Activated naive CD4-positive, alpha-beta T cell treated with anti-CD3 and anti-CD28 coated beads, Interleukin-2, amount 50 U/mL, for 72 hours (primary cell): ENCODE results near the gene MOGAT1. TPM values are rescaled to one million over a fixed set of nuclear protein-coding genes. Genes with fewer than 3 reads are reported as not detected.
"Not testable (repeated sequence)": the region's sequence is repeated elsewhere in the genome, so short reads cannot be mapped to it uniquely, and the experiment has no call there.

ENCODE experiments used
- ATAC-seq, 2 donors: fragments of 150-1000 bp; cut with Tn5 transposase; 2 replicates each; pipeline ENCODE4 v1.10.0; 2021; ENCODE audit warnings: mild to moderate bottlenecking in 2 of 2, moderate library complexity in 2 of 2
- DNase-seq, 2 donors: peaks; one replicate each; pipeline ENCODE4 v3.0.0; 2021 to 2022; ENCODE audit warnings: low spot score in 2 of 2
- H3K27ac Mint-ChIP-seq, 2 donors: one replicate each; pipeline ENCODE4 v1.8.0; 2022; ENCODE audit warnings: mild to moderate bottlenecking in 2 of 2, mixed read lengths in 2 of 2
- H3K36me3 Mint-ChIP-seq, 2 donors: one replicate each; pipeline ENCODE4 v1.8.0; 2022; ENCODE audit warnings: mixed read lengths in 2 of 2
- H3K9me3 Mint-ChIP-seq, 2 donors: one replicate each; pipeline ENCODE4 v1.8.0; 2022; ENCODE audit warnings: mixed read lengths in 2 of 2
- total RNA-seq, 2 donors: library from RNA; stranded (reverse); gene quantifications; one replicate each; pipeline ENCODE4 v1.2.3, GENCODE V29; 2022

The MOGAT1 gene
- total RNA-seq, 2 donors from 2014 or later, result not detected

- Mint-ChIP-seq H3K27ac (peak overlapping the region; percentile 99 to 100), H3K9me3 (no peaks in the 10 kb centered on the region), H3K36me3 (peaks cover 10 to 16% of the 10 kb centered on the region in 2 donors)
- peak in 1 of 2 donors; percentile 25 for ATAC-seq
- no peak for DNase-seq
Observed at GRCh38 chr2:222656526-222657446, 14.7 kb upstream of the MOGAT1 start.

- H3K27ac Mint-ChIP-seq, result no peak overlapping the region
- DNase-seq (no peak), ATAC-seq (no peak)
- H3K36me3 Mint-ChIP-seq, result peaks cover 0 to 8% of the 10 kb centered on the region in 2 donors
- H3K9me3 Mint-ChIP-seq, result no peaks in the 10 kb centered on the region
Observed at GRCh38 chr2:222663479-222663878, 8.0 kb upstream of the MOGAT1 start.

GRCh38 chr2:222668494-222669154 lies 2.8 kb upstream of the MOGAT1 start:
- Mint-ChIP-seq H3K27ac (no peak overlapping the region), H3K36me3 (peaks cover 0 to 22% of the 10 kb centered on the region in 2 donors)
- ATAC-seq, result no peak

GRCh38 chr2:222669353-222669752 lies 2.1 kb upstream of the MOGAT1 start:
- Mint-ChIP-seq H3K9me3 (no peaks in the 10 kb centered on the region), H3K27ac (no peak overlapping the region), H3K36me3 (peaks cover 0 to 22% of the 10 kb centered on the region in 2 donors)
- no peak for DNase-seq
- ATAC-seq, result no peak

More at GRCh38 chr2:222668494-222669154, 2.8 kb upstream of the MOGAT1 start:
- no peaks in the 10 kb centered on the region for H3K9me3 Mint-ChIP-seq
- no peak for DNase-seq

DNA sequence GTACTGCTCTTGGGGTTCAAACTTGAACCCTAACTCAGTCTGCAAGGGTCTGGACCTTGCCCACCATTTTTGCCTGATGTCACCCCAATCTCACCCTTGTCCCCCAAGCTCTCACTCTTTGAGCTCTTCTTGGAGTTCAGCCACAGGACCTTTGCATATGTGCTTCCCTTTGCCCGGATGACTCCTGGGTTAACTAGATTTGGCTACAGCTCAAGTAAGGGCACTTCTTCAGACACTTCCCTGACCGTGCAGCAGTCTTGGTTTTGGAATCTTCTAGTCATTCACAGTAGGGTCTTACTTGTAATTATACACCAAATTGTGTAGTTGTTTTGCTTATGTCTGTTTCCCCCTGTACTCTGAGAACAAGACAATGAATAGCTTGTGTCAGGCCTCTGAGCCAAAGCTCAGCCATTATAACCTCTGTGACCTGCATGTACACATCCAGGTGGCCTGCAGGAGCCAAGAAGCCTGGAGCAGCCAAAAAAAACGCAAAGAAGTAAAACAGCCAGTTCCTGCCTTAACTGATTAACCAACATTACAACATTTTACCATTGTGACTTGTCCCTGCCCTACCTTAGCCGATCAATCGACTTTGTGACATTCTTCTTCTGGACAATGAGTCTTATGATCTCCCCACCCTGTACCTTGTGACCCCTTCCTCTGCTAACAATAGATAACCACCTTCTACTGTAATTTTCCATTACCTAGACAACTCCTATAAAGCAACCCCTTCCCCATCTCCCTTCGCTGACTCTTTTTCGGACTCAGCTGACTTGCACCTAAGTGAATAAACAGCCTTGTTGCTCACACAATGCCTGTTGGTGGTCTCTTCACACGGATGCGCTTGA lies 1.0 kb upstream of the MOGAT1 start:
- no peak for DNase-seq
- Mint-ChIP-seq H3K27ac (no peak overlapping the region), H3K36me3 (peaks cover 0 to 22% of the 10 kb centered on the region in 2 donors), H3K9me3 (no peaks in the 10 kb centered on the region)
- no peak for ATAC-seq

- H3K36me3 Mint-ChIP-seq, result peaks cover 0 to 14% of the 10 kb centered on the region in 2 donors
- no peak overlapping the region for H3K27ac Mint-ChIP-seq
- H3K9me3 Mint-ChIP-seq, result no peaks in the 10 kb centered on the region
- DNase-seq (no peak), ATAC-seq (no peak)
Observed at GRCh38 chr2:222672068-222672401, 577 bp downstream of the MOGAT1 start.

GRCh38 chr2:222673273-222673672 lies 1.8 kb downstream of the MOGAT1 start:
- no peaks in the 10 kb centered on the region for H3K9me3 Mint-ChIP-seq
- H3K27ac Mint-ChIP-seq, result no peak overlapping the region
- ATAC-seq (no peak), DNase-seq (no peak)
- H3K36me3 Mint-ChIP-seq, result peaks cover 0 to 14% of the 10 kb centered on the region in 2 donors

DNA sequence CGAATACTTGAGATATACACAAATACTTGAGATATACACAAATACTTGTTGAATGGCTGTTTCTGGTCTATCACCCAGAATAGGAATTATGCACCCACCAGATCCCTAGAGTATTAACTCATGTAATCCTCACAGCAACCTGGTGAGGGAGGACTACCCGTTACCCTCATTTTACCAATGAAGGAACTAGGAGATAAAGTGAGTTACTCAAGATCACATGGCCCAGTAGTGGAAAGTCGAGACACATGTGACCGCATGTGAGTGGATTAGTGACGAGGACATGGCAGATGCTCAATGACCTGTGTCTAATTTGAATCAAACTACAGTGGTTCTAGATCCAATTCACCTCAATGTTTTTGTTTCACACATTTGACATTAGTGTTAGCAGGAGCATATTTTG lies 2.4 kb downstream of the MOGAT1 start:
- peaks cover 0 to 14% of the 10 kb centered on the region in 2 donors for H3K36me3 Mint-ChIP-seq
- DNase-seq, result no peak
- no peaks in the 10 kb centered on the region for H3K9me3 Mint-ChIP-seq
- H3K27ac Mint-ChIP-seq, result no peak overlapping the region
- ATAC-seq, result no peak

DNA sequence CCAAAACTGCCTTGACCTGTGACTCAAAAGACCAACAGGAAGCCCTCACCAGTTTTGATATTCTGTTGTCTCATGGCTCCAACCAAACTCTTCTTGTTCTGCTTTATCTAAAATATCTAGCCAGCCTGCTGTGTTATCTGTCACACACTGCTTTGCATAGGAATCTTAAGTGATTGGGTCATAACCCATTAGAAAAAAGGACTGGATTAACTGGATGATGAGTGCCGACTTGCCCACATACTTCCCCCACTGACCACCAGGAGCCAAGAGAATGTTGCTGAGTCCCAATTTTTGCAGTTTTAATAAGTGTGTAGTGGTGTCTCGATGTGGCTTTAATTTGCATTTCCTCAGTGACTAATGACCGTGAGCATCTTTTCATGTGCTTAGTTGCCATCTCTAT lies 6.5 kb downstream of the MOGAT1 start:
- ATAC-seq (no peak), DNase-seq (no peak)
- no peaks in the 10 kb centered on the region for H3K36me3 Mint-ChIP-seq
- H3K9me3 Mint-ChIP-seq, result no peaks in the 10 kb centered on the region
- H3K27ac Mint-ChIP-seq, result no peak overlapping the region

DNA sequence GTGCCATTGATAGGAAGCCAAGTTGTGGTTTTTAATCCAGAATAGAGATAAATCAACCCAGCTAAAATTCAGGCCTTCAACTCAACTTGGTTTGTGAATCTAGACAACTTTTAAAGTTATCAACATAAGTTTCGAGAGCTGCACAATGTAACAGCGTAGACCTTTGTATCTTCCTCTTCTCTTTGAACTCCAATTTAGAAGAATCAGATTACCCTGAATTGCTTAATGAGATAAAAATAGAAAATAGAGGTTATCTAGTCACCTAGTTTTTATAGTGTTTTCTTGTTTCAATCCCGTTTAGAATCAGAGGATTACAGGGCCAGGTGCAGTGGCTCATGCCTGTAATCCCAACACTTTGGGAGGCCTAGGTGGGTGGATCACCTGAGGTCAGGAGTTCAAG lies 12.3 kb downstream of the MOGAT1 start:
- no peaks in the 10 kb centered on the region for H3K36me3 Mint-ChIP-seq
- ATAC-seq, result no peak
- H3K9me3 Mint-ChIP-seq, result no peaks in the 10 kb centered on the region
- H3K27ac Mint-ChIP-seq, result no peak overlapping the region
- DNase-seq, result no peak

DNA sequence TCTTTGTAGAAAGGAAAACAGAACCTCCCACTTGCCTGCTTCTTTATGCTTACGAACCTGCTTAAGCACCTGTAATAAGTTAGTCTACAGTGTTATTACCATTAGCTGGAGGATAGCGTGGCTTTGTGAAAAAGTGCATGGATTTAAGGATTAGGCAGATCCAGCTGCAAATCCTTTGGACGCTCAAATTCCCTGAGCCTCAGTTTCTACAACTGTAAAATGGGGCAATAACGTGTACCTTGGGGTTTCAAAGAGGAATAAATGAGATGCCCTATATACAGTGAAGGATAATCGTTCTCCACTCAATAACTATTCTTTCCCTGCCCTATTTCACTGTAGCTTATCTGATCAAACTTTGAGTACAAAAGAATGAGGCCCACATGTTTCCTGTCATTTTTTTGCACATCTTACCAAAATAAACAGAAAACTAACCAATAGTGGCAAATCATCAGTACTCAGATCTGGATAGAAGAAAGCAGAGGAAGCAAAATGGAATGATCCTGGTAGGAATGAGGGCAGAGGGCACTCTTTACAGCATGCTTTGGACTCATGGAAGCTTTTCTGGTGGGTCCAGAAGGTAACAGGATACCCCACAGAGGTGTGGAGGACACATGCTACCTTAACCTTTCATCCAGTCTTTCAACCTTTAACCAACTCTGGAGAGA lies 14.8 kb downstream of the MOGAT1 start:
- Mint-ChIP-seq H3K36me3 (no peaks in the 10 kb centered on the region), H3K9me3 (no peaks in the 10 kb centered on the region), H3K27ac (no peak overlapping the region)
- ATAC-seq (no peak), DNase-seq (no peak)

GRCh38 chr2:222688917-222689316 lies 17.5 kb downstream of the MOGAT1 start:
- ATAC-seq, result no peak

DNA sequence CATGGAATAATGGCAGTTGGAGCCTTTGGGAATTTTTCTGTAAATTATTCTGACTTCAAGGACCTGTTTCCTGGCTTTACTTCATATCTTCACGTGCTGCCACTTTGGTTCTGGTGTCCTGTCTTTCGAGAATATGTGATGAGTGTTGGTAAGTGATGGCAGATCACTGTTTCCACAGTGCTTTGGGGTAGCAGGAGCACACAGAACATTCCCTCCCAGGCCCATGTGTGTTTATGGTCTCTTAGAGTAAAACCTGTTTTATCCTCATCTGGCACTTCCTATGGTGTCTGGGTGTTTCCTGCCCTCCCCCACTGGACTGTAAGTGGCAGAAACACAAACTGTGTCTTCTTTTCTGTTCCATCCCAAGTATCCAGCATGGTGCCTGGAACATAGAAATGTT lies 17.9 kb downstream of the MOGAT1 start:
- H3K36me3 Mint-ChIP-seq, result no peaks in the 10 kb centered on the region
- no peaks in the 10 kb centered on the region for H3K9me3 Mint-ChIP-seq
- no peak overlapping the region for H3K27ac Mint-ChIP-seq
- DNase-seq, result no peak
- ATAC-seq, result no peak

More at GRCh38 chr2:222688917-222689316, 17.5 kb downstream of the MOGAT1 start:
- Mint-ChIP-seq H3K27ac (no peak overlapping the region), H3K9me3 (no peaks in the 10 kb centered on the region), H3K36me3 (no peaks in the 10 kb centered on the region)
- DNase-seq, result no peak

DNA sequence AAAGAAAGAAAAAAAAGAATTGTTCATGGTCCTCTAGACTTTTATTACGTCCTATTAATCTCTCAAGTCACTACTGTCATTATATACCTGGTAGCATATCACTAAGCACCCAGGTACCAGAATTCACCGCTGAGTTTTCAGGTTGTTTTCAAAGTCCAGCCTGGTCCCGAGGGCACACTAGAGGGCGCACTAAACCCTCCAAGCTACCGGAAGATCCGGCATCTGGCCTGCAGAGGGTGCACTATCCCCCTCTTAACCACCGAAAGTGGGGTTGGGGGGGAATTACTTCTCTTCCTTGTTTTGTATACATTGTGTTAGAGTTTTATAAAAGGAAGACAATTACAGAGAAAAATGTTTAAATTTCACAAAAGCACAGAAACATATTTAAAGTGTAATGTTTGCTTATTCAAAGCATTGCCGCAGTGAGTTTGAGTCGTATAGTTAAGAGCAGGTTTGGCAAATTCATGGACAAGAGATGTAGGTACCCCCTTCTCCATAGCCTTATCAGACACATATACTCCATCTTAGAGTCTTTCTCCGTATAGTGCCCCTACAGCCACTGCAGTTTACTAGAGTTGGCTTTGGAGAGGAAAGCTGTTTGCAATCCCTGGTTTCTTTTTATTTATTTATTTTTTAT lies 19.2 kb downstream of the MOGAT1 start:
- no peak overlapping the region for H3K27ac Mint-ChIP-seq
- DNase-seq, result peak in 1 of 2 donors; percentile 80
- peak; percentile 91 to 96 for ATAC-seq
- no peaks in the 10 kb centered on the region for H3K9me3 Mint-ChIP-seq
- H3K36me3 Mint-ChIP-seq, result no peaks in the 10 kb centered on the region

DNA sequence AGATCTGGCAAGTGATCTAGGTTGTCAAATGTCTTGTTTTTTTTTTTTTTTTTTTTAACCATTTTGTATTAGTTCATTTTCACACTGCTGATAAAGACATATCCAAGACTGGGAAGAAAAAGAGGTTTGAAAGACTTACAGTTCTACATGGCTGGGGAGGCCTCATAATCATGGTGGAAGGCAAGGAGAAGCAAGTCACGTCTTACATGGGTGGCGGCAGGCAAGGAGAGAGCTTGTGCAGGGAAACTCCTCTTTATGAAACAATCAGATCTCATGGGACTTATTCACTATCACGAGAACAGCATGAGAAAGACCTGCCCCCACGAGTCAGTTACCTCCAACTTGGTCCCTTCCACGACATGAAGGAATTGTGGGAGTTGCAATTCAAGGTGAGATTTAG lies 22.0 kb downstream of the MOGAT1 start:
- DNase-seq, H3K27ac Mint-ChIP-seq, H3K9me3 Mint-ChIP-seq, ATAC-seq, H3K36me3 Mint-ChIP-seq: not testable (repeated sequence)

DNA sequence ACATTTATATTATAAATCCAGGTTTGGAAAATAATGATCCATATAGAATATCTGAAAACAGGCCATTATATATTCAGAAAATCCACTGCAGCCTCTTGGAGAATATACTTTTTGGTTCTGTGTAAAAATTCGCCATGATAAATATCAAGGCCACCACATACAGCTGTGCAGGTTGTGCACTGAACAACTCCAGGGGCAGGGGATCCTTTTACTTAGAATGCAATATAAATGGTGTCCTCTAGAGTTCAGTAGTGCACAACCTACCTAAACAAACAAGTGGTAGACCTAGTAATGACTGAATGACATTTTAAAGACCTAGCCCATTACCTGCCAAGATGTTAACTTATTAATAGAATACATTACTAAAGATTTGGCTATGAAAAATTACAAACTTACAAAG lies 22.4 kb downstream of the MOGAT1 start:
- no peak for DNase-seq
- Mint-ChIP-seq H3K27ac (no peak overlapping the region), H3K36me3 (no peaks in the 10 kb centered on the region), H3K9me3 (no peaks in the 10 kb centered on the region)
- no peak for ATAC-seq
